Smooth muscle cell (in vitro differentiated cells): ENCODE measurements around the gene TMEM97. TPM values are rescaled to one million over a fixed set of nuclear protein-coding genes. Genes with fewer than 3 reads are reported as not detected.

Experiments used
- DNase-seq: peaks from one replicate; lab custom pipeline; 2025; ENCODE audit not compliant: unreplicated experiment; lab: John Stamatoyannopoulos, UW
- H2AFZ ChIP-seq: fragments of 200-600 bp; sonication (generic); 2 replicates; pipeline ENCODE4 v1.6.0; 2016; ENCODE audit warnings: antibody characterized with exemption, low read depth, mild to moderate bottlenecking
- H3F3A ChIP-seq: fragments of 200-600 bp; sonication (generic); 2 replicates; pipeline ENCODE4 v1.6.0; 2017; ENCODE audit warnings: antibody characterized with exemption, low read depth
- H3K27ac ChIP-seq: fragments of 200-600 bp; sonication (generic); 2 replicates; pipeline ENCODE4 v1.5.1; 2016; ENCODE audit warnings: low read depth, mild to moderate bottlenecking
- H3K27me3 ChIP-seq: fragments of 200-600 bp; sonication (generic); 2 replicates; pipeline ENCODE4 v1.6.1; 2016; ENCODE audit warnings: low read depth, mild to moderate bottlenecking
- H3K36me3 ChIP-seq: fragments of 200-600 bp; sonication (generic); 2 replicates; pipeline ENCODE4 v1.5.1; 2016; ENCODE audit warnings: low read depth
- H3K4me1 ChIP-seq: fragments of 200-600 bp; sonication (generic); 2 replicates; pipeline ENCODE4 v1.5.1; 2016; ENCODE audit warnings: low read depth
- H3K4me2 ChIP-seq: fragments of 200-600 bp; sonication (generic); 2 replicates; pipeline ENCODE4 v1.6.0; 2016; ENCODE audit warnings: mild to moderate bottlenecking
- H3K4me3 ChIP-seq: fragments of 200-600 bp; sonication (generic); 2 replicates; pipeline ENCODE4 v1.5.1; 2016; ENCODE audit warnings: mild to moderate bottlenecking
- H3K79me2 ChIP-seq: fragments of 200-600 bp; sonication (generic); 2 replicates; pipeline ENCODE4 v1.6.0; 2016; ENCODE audit warnings: low read depth, mild to moderate bottlenecking
- H3K9ac ChIP-seq: fragments of 200-600 bp; sonication (generic); 2 replicates; pipeline ENCODE4 v1.6.0; 2016; ENCODE audit warnings: low read depth
- H3K9me3 ChIP-seq: fragments of 200-600 bp; sonication (generic); replicated peaks from 2 replicates; pipeline ENCODE4 v1.5.1; 2016; ENCODE audit warnings: low read depth
- H4K20me1 ChIP-seq: fragments of 200-600 bp; sonication (generic); 2 replicates; pipeline ENCODE4 v1.6.0; 2016; ENCODE audit warnings: low read depth
- WGBS: methylation state at CpG from one replicate; pipeline ENCODE4 v1.1.7; 2016; ENCODE audit warnings: low lambda C conversion rate; 5-methylcytosine and 5-hydroxymethylcytosine counted together
- polyA plus RNA-seq: library from polyadenylated mRNA; unstranded; fragments of >200 nt; fragmentation: Nextera tagmentation; extraction: Ambion mirVana; gene quantifications from 2 replicates; pipeline ENCODE4 v1.2.1, GENCODE V29; 2016
- total RNA-seq: library from RNA; depleted of rRNA; stranded (reverse); fragments of >200 nt; gene quantifications from 2 replicates; pipeline ENCODE4 v1.2.3, GENCODE V29; 2014
- TF ChIP-seq, protein P1 (sequence below): fragments of 200-600 bp; sonication (generic); IDR thresholded peaks from 2 replicates; pipeline ENCODE4 v1.5.1; 2017; ENCODE audit warnings: borderline replicate concordance, mild to moderate bottlenecking, antibody characterized with exemption; ENCODE audit not compliant: insufficient read depth, poor library complexity, severe bottlenecking

The TMEM97 gene
- total and polyA plus RNA-seq, 2 experiments from 2014 or later: 12.1 to 17.2 TPM

- H3K27ac ChIP-seq: no peak overlapping the region
- TF ChIP-seq, protein P1, sequence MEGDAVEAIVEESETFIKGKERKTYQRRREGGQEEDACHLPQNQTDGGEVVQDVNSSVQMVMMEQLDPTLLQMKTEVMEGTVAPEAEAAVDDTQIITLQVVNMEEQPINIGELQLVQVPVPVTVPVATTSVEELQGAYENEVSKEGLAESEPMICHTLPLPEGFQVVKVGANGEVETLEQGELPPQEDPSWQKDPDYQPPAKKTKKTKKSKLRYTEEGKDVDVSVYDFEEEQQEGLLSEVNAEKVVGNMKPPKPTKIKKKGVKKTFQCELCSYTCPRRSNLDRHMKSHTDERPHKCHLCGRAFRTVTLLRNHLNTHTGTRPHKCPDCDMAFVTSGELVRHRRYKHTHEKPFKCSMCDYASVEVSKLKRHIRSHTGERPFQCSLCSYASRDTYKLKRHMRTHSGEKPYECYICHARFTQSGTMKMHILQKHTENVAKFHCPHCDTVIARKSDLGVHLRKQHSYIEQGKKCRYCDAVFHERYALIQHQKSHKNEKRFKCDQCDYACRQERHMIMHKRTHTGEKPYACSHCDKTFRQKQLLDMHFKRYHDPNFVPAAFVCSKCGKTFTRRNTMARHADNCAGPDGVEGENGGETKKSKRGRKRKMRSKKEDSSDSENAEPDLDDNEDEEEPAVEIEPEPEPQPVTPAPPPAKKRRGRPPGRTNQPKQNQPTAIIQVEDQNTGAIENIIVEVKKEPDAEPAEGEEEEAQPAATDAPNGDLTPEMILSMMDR: no peak
- H3K4me1 ChIP-seq: peaks cover 10% of the 10 kb centered on the region
- H3F3A ChIP-seq: no peaks in the 10 kb centered on the region
- 87% methylated on average over 5 of the region's 5 CpGs for WGBS
- no peak overlapping the region for H3K9ac ChIP-seq
- H3K4me2 ChIP-seq: no peak overlapping the region
- no peak overlapping the region for H3K4me3 ChIP-seq
- no peaks in the 10 kb centered on the region for H3K27me3 ChIP-seq
- H4K20me1 ChIP-seq: no peaks in the 10 kb centered on the region
- H3K9me3 ChIP-seq: no peaks in the 10 kb centered on the region
- peaks cover 38% of the 10 kb centered on the region for H3K79me2 ChIP-seq
- no peak overlapping the region for H2AFZ ChIP-seq
- DNase-seq: no peak
- peaks cover 7% of the 10 kb centered on the region for H3K36me3 ChIP-seq
These were observed 5.3 kb downstream of the TMEM97 start for GRCh38 chr17:28324267-28324745.

DNA sequence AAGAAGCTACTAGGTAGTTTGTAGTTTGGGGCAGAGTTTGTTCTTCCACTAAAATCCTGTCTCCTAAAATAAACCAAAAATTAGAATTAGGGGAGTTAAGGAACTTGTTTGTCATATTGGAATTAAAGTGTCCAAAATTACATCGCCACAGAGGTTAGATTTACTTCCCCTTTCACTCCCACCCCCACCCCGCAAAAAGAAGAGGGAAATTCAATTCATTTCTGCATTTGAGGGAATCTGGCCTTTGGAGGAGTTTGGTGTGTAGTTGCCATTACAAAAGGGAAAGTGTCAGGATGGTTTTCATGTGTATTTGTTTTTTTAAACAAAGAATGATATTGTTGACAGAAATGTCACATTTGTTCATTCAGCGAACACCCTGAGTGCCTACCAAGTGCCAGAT is 5.8 kb downstream of the TMEM97 start:
- peaks cover 7% of the 10 kb centered on the region for H3K4me1 ChIP-seq
- TF ChIP-seq, protein P1: no peak
- peaks cover 37% of the 10 kb centered on the region for H3K79me2 ChIP-seq
- 99% methylated on average over 3 of the region's 3 CpGs for WGBS
- no peak overlapping the region for H3K4me3 ChIP-seq
- H2AFZ ChIP-seq: no peak overlapping the region
- H3K9ac ChIP-seq: no peak overlapping the region
- no peaks in the 10 kb centered on the region for H3K9me3 ChIP-seq
- no peaks in the 10 kb centered on the region for H3F3A ChIP-seq
- no peaks in the 10 kb centered on the region for H3K27me3 ChIP-seq
- H3K36me3 ChIP-seq: peaks cover 7% of the 10 kb centered on the region
- no peaks in the 10 kb centered on the region for H4K20me1 ChIP-seq
- no peak for DNase-seq
- H3K27ac ChIP-seq: no peak overlapping the region
- no peak overlapping the region for H3K4me2 ChIP-seq

- WGBS: 92% methylated on average over 5 of the region's 5 CpGs
- H3K27me3 ChIP-seq: no peaks in the 10 kb centered on the region
- H3F3A ChIP-seq: no peaks in the 10 kb centered on the region
- peaks cover 7% of the 10 kb centered on the region for H3K36me3 ChIP-seq
- no peak overlapping the region for H3K9ac ChIP-seq
- DNase-seq: no peak
- H3K4me3 ChIP-seq: no peak overlapping the region
- peaks cover 3% of the 10 kb centered on the region for H3K4me1 ChIP-seq
- H2AFZ ChIP-seq: no peak overlapping the region
- no peak overlapping the region for H3K4me2 ChIP-seq
- H3K27ac ChIP-seq: no peak overlapping the region
- no peaks in the 10 kb centered on the region for H3K9me3 ChIP-seq
- TF ChIP-seq, protein P1: no peak
- peaks cover 33% of the 10 kb centered on the region for H3K79me2 ChIP-seq
- no peaks in the 10 kb centered on the region for H4K20me1 ChIP-seq
These were observed 6.2 kb downstream of the TMEM97 start for GRCh38 chr17:28325211-28325610.

GRCh38 chr17:28326114-28326513 is 7.1 kb downstream of the TMEM97 start:
- DNase-seq: no peak
- no peak overlapping the region for H3K4me3 ChIP-seq

More at GRCh38 chr17:28326114-28326513, 7.1 kb downstream of the TMEM97 start:
- no peak overlapping the region for H3K9ac ChIP-seq
- H3K79me2 ChIP-seq: peaks cover 24% of the 10 kb centered on the region
- no peaks in the 10 kb centered on the region for H3K4me1 ChIP-seq
- peaks cover 7% of the 10 kb centered on the region for H3K36me3 ChIP-seq
- TF ChIP-seq, protein P1: no peak
- H3K27me3 ChIP-seq: no peaks in the 10 kb centered on the region
- H3K27ac ChIP-seq: no peak overlapping the region
- H2AFZ ChIP-seq: no peak overlapping the region
- no peaks in the 10 kb centered on the region for H3K9me3 ChIP-seq
- no peak overlapping the region for H3K4me2 ChIP-seq
- peaks cover 5% of the 10 kb centered on the region for H4K20me1 ChIP-seq
- H3F3A ChIP-seq: no peaks in the 10 kb centered on the region
- WGBS: 91% methylated on average over 7 of the region's 7 CpGs
